Measurements from ENCODE around the gene ATP1A2. TPM values are rescaled to one million over a fixed set of nuclear protein-coding genes. Genes with fewer than 3 reads are reported as not detected.

ATP1A2 gene
- total RNA-seq, 1 experiment from 2014 or later = not detected

DNA sequence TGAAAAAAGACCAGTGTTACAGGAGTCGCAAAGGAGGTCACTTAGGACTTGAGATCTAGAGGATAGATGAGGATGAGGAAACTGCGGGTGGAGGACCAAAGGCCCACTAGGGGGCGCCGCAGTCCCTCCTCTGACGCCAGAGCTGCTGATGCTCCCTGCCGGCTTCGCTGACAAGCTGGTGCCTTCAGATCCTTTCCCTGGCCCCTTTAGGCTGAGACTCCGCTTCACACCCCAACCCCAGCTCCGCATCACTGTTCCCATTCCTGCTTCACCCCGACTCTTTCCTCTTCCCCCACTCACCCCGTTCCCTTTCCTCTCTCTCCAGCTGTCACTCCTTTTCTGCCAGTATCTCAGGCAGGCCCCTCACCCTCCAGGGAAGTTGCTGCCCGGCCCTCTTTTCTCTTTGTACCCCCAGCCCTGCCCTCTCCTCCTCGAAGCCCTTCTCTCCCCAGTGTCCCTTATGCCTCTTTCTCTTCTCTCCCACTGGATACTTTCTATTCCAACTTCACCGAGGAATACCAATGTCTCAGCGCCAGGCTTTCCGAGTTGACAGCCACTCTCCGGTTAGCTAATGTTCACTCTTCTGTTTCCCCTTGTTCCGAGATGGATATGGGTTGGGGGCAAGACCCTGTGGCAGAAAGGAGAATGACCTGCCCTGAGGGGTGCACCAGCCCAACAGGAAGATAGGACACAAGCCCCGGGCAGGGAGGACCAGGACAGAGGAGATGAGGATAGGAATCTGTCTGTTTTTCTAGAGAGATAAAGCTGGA is 29.7 kb upstream of the ATP1A2 start:
- DNase-seq (ENCODE audit: low read depth) = peak; percentile 77

DNA sequence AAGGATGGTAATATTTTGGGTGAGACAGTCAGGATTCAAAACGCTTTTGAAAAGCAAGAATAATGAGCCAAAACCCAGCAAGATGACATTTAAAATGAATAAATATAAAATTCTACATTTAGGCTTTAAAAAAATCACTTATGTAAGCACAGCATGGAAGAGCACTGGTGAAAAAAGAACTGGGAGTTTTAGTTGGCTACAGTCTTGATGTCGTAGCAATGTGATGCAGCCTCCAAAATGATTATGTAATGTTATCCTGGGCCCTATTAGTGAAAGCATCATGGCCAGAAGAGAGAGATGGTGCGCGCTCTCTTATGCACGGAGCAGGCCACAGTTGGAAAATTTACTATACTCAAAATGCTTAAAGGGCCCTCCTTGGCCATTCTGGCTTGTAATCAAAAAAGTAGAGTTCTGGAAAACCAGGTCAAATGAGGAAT is 29.1 kb upstream of the ATP1A2 start:
- DNase-seq (ENCODE audit: low read depth) = no peak

DNA sequence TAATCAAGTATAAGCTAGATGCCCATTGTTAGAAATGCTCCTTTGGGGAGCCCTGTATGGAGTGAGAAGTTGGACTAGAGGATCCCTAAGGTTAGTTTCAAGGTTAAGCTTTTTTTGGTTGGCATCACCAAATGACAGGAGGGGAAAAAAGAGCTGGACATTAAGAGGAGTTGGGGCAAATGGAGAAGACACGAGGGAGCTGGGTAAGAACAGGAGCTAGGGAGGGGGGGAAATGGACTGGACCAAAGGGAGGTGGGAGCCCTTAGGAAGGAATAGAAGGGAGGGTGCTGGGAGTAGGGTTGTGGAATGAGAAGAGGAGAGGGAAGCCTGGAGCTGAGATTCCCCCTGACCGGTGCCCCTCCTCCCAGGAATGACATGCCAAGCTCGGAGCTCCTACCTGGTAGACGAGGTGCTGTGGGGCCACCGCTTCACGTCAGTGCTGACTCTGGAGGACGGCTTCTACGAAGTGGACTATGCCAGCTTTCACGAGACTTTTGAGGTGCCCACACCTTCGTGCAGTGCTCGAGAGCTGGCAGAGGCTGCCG is 28.4 kb upstream of the ATP1A2 start:
- no peak for DNase-seq (ENCODE audit: low read depth)

DNA sequence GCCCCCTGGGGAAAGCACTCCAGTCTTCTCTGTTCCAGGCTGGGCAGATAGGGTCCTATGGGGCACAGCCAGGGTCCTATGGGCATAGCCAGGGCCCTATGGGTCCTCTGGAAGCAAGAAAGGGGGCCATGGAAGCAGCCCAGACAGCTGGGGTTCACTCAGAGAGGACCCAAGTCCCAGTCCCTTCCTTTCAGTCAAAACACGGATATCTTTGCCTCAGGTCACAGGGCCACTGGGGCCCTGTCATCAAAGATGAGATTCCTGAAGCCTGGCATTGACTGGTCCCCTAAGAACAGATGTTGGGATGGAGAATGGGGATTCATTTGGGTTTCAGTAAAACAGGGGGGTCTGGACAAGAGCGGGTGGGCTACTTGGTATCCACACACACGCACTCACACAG is 25.7 kb upstream of the ATP1A2 start:
- DNase-seq (ENCODE audit: low read depth) = no peak

DNA sequence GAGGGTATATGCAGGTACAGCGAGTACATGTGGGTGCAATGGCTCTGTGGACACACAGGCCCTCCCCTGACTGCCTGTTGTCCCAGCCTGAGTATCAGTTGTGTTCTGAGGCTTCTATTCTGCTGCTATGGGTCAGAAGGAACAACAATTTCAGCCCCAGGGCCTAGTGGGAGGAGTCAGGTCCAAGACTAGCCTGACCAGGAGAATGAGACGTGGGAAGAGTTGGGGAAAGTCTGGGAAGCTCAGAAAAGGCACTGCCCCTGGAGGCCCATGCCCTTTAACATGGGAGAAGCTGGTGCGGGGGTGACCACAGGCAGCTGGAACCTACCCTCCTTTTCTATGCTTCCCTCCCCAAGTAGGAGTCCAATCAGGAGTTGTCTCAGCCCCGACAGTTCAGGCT is 24.8 kb upstream of the ATP1A2 start:
- no peak for DNase-seq (ENCODE audit: low read depth)

DNA sequence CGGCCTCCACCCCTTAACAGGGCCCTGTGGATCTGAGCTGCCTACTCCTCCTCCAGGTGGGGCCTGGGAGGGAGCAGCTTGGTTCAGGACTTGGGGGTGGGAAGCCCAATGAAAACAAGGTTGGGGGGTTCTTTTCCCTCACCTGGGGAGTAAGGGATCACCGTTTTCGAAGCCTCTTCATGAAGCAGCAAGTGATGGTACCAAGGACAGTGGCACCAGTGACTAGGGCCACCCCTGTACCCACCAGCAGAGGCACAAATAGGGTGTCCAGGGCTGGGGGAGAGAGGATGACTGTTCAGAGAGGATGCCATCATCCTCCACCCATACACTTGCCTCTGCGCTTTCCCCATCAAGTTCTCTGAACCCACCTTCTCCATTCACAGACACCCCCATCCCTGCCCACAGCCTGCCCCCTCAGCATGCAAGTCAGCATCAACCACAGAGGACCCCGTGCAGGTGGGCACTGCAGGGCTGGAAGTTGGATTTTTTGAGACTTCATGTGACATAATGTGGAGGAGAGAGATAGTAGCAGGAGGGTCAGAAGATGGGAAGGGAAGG is 23.8 kb upstream of the ATP1A2 start:
- DNase-seq (ENCODE audit: low read depth) = no peak

DNA sequence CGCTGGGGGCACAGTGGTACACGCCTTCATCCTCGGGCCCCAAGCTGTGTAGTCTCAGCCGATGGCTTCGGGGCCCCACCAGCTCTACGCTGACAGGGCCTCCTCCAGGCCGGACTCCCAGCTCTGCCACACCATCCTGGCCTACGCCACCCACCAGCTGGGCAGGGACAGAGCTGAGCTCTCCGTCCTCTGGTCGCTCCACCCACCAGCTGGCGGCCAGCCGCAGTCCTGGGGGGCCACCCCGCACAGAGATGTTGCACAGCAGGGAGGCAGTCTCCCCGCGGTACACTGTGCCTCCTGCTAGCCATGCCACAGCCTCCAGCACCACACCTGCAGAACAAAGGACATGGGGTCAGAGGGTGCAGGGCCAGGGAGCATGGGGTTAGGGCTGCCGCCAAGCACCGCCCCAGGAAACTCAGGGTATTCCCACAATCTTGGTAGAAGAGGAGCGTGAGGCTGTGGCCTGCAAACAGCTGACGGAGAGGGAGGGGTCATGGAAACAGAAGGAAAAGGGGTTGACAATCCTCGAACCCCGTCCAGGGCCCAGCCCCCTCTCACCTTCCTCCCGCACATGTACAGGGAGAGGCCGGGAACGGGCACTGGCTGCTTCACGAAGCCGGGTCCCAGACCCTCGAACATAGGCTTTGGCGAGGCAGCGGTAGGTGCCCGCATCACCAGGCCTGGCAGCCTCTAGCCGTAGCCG is 23.0 kb upstream of the ATP1A2 start:
- no peak for DNase-seq (ENCODE audit: low read depth)

DNA sequence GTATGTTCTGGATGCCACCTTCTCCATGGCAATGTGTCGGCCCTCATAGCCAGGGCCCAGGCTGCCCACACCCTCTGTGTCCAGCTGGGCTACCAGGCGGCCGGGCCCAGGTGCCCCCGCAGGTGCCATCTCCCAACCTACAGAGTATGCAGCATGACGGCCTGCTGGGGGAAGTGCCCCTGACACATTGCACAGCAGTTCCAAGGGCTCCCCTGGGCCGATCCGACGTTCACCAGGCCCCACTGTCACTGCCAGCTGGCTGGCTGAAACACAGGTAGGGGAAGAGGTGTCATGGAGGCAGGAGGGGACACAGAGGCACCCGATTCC is 22.5 kb upstream of the ATP1A2 start:
- no peak for DNase-seq (ENCODE audit: low read depth)

DNA sequence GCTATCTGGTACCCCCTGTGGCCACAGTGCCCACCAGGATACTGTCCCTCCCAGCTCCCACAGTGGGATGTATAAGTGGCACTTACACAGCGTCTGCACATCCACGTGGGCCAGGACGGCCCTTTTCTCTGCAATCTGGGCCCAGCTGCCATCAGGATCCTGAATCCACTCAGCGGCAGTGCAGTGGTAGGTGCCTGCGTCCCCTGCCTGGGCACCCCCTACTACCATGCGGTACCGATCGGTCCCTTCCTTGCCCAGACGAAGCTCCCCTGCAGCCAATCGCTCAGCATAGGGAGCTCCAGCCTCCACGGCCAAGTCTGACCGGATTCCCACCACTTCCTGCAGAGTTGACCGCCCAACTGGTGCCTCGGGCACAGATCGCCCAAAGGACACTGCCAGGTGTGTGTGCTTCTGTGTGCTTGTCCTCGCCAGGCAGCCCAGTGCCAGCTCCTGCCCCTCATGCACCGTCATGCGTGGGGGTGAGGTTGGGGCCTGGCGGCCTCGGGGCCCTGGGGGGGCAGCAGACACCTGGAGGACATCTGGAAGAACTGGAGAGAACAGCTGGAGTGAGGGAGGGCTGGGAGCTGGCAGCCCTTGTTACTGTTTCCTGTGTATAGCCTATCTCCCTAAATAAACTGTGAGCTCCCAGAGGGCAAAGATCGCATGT is 21.8 kb upstream of the ATP1A2 start:
- DNase-seq (ENCODE audit: low read depth) = no peak

DNA sequence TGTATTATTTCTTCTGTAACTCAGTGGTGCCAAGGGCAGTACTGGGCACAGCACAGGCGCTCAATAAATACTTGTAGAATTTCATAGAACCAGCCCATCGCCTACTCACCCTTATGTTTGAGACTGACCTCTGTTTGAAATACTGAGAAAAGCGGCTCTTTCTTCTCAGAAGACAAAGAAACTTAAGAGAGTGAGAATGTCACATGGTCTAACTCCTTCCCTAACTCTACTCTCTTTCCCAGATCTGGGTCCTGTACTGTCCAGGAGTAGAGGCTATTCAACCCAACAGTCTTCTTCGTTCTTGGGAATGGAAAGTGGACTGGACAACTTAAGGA is 21.3 kb upstream of the ATP1A2 start:
- no peak for DNase-seq (ENCODE audit: low read depth)

DNA sequence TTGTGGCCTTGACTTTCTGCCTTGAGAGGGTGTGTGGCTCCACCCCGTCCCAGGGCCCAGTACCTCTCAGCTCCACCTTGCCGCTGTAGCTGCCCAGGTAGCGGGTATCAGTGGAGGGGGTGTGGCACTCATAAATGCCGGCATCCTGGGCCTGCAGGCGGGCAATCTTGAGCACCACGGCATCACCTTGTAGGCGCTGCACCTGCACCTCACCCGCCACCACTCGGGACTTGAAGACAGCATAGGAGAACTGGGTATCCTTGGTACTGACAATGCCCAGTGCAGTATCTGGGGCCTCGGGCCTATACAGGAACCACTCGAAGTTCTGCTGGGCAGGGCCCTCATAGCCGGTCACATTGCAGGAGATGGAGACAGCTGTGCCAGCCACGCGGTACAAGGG is 20.8 kb upstream of the ATP1A2 start:
- DNase-seq (ENCODE audit: low read depth) = no peak

DNA sequence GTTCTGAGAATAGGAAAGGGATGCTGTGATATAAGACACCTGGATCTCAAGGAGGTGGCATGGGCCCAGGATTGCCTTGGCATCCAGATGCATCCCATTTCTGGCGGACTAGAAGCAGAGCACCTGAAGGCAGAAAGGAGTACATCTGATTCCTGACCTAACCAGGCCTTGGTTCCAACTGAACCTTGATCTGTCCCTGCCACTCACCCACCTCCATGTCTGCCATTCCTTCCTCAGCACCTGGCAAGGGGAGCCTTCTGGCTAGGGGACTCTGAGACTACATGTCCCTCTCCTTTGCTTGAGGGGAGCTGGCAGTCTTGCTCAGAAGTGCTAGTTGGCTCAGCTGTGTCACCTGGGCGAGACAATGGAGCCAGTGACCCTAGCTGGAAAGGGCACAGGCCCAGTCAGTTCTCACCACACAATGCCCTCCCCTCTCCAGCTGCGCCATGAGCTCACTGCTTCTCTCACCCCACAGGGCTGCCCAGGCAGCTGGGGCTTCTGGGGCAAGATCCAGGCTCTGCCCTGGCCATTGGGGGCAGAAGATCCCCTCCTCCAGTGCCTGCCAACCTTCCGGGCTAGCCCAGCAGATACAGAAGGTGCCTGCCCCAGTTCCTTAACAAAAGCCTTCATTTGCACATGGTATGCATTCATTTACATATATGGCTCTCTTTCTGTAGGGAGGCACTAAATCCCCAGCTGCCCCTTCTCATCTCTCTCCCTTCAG is 20.0 kb upstream of the ATP1A2 start:
- no peak for DNase-seq (ENCODE audit: low read depth)

DNA sequence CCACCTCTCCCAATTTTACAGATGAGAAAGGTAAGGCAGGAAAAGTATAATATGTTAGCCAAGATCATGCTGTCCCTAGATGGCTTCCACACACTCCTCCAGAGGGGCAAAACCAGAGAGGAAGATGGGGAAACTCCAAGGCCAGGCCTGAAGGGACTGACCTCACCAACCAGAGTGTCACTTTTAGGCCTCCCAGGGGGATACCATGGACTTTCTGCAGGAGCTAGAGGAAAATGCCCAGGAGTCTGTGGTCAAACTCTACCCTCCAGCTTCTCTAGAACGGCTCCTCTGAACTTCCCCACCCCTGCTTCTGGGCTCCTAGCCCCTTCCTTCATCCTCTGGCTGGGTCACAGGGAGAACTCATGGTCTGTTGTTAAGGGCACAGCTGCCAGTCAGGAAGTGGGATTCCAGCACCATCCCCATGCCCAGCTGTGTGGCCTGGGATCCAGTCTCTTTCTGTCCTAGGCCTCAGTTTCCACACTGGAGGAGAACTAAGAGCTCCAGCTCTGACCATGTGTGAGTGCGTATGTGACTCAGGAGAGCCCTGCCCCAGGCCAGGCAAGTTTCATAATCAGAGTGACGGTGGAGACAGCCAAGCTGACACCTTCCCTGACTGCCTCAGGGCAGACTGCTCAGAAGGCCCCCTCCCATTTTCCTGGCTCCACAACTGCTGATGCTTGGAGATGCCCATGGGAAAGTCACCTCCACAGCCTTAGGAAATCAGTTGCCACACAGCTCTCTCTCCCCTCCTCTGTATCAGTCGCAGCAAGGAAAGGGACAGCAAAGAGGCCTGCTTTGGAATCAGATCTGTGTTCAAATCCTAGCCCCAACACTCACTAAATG is 19.1 kb upstream of the ATP1A2 start:
- no peak for DNase-seq (ENCODE audit: low read depth)

DNA sequence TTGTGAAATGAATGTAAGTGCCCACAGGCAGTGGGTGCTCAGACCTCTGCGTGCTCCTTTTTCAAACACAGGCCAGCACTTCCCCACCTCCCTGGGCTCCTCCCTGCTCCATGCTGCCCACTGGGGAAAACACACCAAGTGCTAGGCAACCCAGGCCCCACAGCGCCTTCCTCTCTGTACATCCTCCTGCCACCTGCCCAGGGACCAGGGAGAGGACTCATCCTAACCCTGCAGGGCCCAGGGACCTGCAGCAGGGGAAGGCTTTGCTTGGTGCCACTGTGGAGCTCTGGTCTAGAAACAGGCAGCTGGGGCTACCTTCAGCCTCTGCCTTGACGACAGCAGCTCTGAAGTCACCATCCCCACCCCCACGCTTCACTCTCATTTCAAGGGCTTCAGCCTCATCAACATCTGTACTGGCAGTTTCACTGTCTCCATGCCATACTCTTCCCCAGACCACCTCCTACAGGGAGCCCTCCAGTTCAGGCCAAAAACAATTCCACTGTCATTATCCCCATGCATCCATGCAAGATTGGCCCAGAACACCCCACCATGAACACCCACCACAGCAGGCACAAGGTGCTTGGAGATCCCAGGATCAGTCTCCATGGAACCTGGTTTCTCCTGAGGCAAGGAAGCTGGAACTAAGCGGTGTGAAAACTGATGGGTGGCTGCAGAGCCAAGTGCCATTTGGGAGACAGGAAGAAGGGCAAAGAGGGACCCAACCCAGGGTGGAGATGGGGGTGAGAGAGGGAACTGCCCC is 18.2 kb upstream of the ATP1A2 start:
- DNase-seq (ENCODE audit: low read depth) = no peak

DNA sequence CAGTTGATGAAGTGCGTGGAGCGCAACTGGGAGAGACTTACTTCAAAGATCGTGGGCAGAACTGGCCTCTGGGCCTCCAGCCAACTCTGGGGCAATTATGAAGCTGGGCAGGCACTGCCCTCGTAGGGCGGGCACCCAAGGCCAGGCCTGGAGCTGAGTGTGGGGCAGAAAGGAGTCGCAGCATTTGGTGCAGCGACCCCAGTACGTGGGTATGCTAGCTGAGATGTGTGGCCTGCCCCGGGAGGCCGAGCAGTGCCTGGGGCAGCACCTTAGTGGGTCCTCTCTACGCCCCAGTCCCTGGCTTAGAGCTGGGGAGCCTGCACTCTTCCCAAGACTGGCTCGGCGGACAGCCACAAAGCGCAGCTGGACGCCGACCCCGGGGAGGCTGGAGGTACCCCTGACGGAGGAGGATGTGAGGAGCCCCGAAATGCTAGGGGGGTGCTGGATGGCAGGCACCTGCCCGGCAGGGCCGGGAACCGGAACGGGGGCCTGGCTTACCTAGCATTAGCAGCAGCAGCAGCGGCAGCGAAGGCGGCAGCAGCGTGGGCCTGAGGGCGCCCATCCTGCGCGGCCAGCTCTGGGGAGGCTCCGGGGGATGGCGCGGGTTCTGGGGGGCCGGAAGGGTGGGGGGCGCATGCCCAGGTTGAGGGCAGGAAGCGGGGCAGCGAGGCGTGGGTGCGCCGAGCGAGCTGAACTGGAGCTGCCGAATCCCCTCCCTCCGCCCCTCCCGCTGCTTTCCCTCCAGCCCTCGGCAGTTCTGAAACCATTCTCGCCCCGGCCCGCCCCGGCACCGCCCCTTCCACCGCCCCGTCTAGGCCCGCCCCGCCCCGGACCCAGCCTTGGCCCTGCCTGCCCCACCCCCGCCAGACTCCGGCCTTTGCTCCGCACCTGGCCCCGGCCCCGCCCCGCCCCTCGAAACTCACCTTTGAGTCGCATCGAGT is 17.4 kb upstream of the ATP1A2 start, which contains the start of gene IGSF8:
IGSF8 (minus strand) TSS at position 709 of the 941 bp plus-strand sequence; CDS start at position 562, 147 bp downstream.
- DNase-seq (ENCODE audit: low read depth) = peak; percentile 86

DNA sequence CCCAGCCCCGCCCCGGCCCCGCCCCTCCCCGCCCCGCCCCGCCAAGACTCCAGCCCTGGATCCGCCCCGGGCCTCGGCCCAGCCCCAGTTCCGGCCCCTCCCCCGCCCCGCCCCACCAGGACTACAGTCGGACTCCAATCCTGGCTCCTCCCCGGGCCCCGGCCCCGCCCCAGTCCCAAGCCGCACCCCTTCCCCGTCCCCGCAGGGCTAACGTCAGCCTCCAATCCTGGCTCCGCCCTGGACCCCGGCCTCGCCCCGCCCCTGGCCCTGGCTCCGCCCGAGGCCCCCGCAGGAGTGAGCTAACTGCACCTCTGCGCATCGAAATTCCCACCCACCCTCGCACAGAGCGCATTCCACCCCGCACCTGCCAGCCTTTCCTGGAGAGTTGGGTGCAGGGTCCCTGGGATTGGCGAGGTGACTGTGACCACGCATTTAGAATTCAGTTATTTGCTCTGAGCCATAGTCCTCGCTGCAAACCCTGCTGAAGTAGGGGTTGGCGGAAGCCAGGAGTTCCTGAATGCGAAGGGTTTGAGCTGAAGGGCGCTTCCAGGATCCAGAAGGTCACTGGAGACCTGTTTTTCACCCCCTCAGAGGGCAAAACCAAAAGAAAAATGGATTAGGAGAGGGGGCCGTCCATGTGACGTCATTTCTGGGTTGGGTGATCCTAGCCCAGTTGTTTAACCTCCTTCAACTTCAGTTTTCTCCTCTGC is 16.6 kb upstream of the ATP1A2 start:
- peak; percentile 95 for DNase-seq (ENCODE audit: low read depth)

DNA sequence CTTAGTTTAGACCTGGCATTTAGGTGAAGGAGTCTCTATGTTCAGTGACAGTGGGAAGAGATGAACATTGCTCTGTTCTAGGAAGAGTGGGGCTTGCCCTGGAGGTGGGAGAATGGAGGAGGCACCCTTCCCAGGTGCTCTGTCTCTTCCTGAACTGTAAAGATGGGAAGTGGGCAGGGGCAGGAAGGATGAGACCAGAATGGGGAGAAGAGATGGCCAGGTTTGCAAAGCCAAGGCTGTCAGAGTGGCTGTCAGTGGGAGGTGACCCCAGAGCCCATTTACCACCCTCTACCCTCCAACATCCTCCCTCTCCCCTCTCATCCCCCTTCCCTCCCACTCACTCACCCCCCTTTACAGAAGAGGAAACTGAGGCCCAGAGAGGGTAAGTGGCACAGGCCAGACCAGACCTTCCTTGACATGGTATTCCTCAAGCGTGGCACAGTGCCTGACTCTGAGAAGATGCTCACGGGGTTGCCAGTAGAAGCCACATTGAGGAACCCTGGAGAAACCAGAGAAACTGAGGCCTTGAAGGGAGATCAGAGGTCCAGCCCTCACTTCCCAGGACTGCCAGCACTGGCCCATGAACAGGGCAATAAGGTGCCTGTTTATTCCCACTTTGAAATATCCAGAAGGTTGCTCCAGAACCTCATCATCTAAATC is 15.7 kb upstream of the ATP1A2 start:
- DNase-seq (ENCODE audit: low read depth) = no peak
